Mucosa of descending colon (tissue), 3 donors: ENCODE data around the gene CARF. TPM values are rescaled to one million over a fixed set of nuclear protein-coding genes. Genes with fewer than 3 reads are reported as not detected.
A peak's percentile ranks its signal among the peaks of the same experiment; 100 is the strongest.
"Not testable (repeated sequence)": the region's sequence is repeated elsewhere in the genome, so short reads cannot be mapped to it uniquely, and the experiment has no call there.

Experiments
- ATAC-seq: fragments of 200-7000 bp; cut with Tn5 transposase; one replicate; pipeline ENCODE4 v1.9.1; 2020; ENCODE audit warnings: mild to moderate bottlenecking, moderate library complexity
- DNase-seq, 3 donors: peaks; one replicate each; pipeline ENCODE4 v3.0.0-alpha.2; 2020
- H3K36me3 ChIP-seq: fragments of 200-600 bp; one replicate; pipeline ENCODE4 v1.8.0; 2021; ENCODE audit warnings: low read depth, mild to moderate bottlenecking
- H3K4me1 ChIP-seq: fragments of 200-600 bp; one replicate; pipeline ENCODE4 v1.8.0; 2021; ENCODE audit warnings: low read depth, mild to moderate bottlenecking
- H3K4me3 ChIP-seq: fragments of 200-600 bp; one replicate; pipeline ENCODE4 v1.8.0; 2021; ENCODE audit warnings: mild to moderate bottlenecking
- H3K9me3 ChIP-seq: fragments of 200-600 bp; one replicate; pipeline ENCODE4 v1.8.0; 2021; ENCODE audit warnings: mild to moderate bottlenecking
- CTCF ChIP-seq: fragments of 200-600 bp; IDR thresholded peaks from one replicate; pipeline ENCODE4 v1.8.0; 2022; ENCODE audit warnings: antibody characterized with exemption, mild to moderate bottlenecking
- intact Hi-C, 2 donors: fragments of 100-400 bp; cut with DNase I in 1 of 2; cut with micrococcal nuclease in 1 of 2; formaldehyde crosslinking; loops; one replicate each; pipeline versions ENCODE4 v1.11.0 to v1.11.1; 2022; cut with DNase I, micrococcal nuclease
- total RNA-seq, 3 donors: library from RNA; stranded (reverse); fragmentation: NEBNext Ultra II Directional in 2 of 3; extraction: Animal tissue kit (Norgen Biotek cat#: 25700) in 2 of 3; gene quantifications; one replicate each; pipeline versions ENCODE4 v1.2.1 to v1.2.4, GENCODE V29; 2021 to 2023
- donor health status: DM: no; HTN: no; CAD: no; lungs with moderate emphysema.
- donor health status: DM: no; HTN: no; CAD: no.
- donor health status: DM: no; HTN: yes; CAD: no.

Gene CARF
- total RNA-seq, 3 donors from 2014 or later, result 7.0 to 12.3 (median 9.8) TPM

- intact Hi-C loops, result no loop called here
- no peak for ATAC-seq
- H3K9me3 ChIP-seq, result peaks cover 6% of the 10 kb centered on the region
Measured at GRCh38 chr2:202945497-202945896, 33.4 kb downstream of the CARF start.

GRCh38 chr2:202949333-202949732 lies 37.3 kb downstream of the CARF start:
- H3K9me3 ChIP-seq, intact Hi-C loops, DNase-seq, H3K36me3 ChIP-seq, H3K4me3 ChIP-seq, H3K4me1 ChIP-seq, ATAC-seq: not testable (repeated sequence)

More at GRCh38 chr2:202945497-202945896, 33.4 kb downstream of the CARF start:
- Histone ChIP-seq H3K4me1 (no peaks in the 10 kb centered on the region), H3K36me3 (no peaks in the 10 kb centered on the region), H3K4me3 (no peak overlapping the region)
- no peak for TF ChIP-seq CTCF
- DNase-seq, result no peak

GRCh38 chr2:202950592-202950991 lies 38.5 kb downstream of the CARF start:
- Histone ChIP-seq H3K36me3 (no peaks in the 10 kb centered on the region), H3K4me1 (no peaks in the 10 kb centered on the region), H3K9me3 (peaks cover 6% of the 10 kb centered on the region), H3K4me3 (no peak overlapping the region)
- DNase-seq (no peak), ATAC-seq (no peak)
- TF ChIP-seq CTCF, result no peak
- intact Hi-C loops, result no loop called here

GRCh38 chr2:202960524-202960923 lies 48.4 kb downstream of the CARF start:
- Histone ChIP-seq H3K9me3 (no peaks in the 10 kb centered on the region), H3K4me1 (no peaks in the 10 kb centered on the region), H3K36me3 (no peaks in the 10 kb centered on the region), H3K4me3 (no peak overlapping the region)
- no peak for TF ChIP-seq CTCF
- ATAC-seq, result no peak
- no peak for DNase-seq
- intact Hi-C loops, result no loop called here

- ATAC-seq, result no peak
- Histone ChIP-seq H3K36me3 (no peaks in the 10 kb centered on the region), H3K4me3 (no peak overlapping the region), H3K4me1 (no peaks in the 10 kb centered on the region), H3K9me3 (no peaks in the 10 kb centered on the region)
- intact Hi-C loops, result no loop called here
- no peak for TF ChIP-seq CTCF
- no peak for DNase-seq
Measured at GRCh38 chr2:202963712-202964111, 51.6 kb downstream of the CARF start.

GRCh38 chr2:202965810-202966460 lies 53.9 kb downstream of the CARF start:
- Histone ChIP-seq H3K4me1 (no peaks in the 10 kb centered on the region), H3K36me3 (no peaks in the 10 kb centered on the region), H3K9me3 (no peaks in the 10 kb centered on the region), H3K4me3 (no peak overlapping the region)
- TF ChIP-seq CTCF, result no peak
- ATAC-seq, result no peak
- peak in 1 of 3 donors; percentile 9 for DNase-seq
- intact Hi-C loops, result no loop called here

- H3K36me3 ChIP-seq, H3K4me3 ChIP-seq, ATAC-seq, H3K4me1 ChIP-seq, DNase-seq, H3K9me3 ChIP-seq, intact Hi-C loops: not testable (repeated sequence)
Measured at GRCh38 chr2:202969404-202969803, 57.3 kb downstream of the CARF start.
